GOT3 (cell line): ENCODE data around the gene FUT7.
"Not testable (repeated sequence)": the region's sequence is repeated elsewhere in the genome, so short reads cannot be mapped to it uniquely, and the experiment has no call there.

Experiments used
- DNase-seq: peaks from one replicate; lab custom pipeline; 2025; ENCODE audit warnings: mixed read lengths; lab: John Stamatoyannopoulos, UW

The FUT7 gene

GRCh38 chr9:137033481-137033880 lies 1.6 kb upstream of the FUT7 start:
- not testable (repeated sequence) for DNase-seq

GRCh38 chr9:137032858-137033257 lies 970 bp upstream of the FUT7 start:
- DNase-seq, result no peak

- DNase-seq, result no peak
These were observed 1.1 kb downstream of the FUT7 start for GRCh38 chr9:137030538-137031527.

GRCh38 chr9:137030006-137030405 lies 1.9 kb downstream of the FUT7 start:
- DNase-seq, result no peak

GRCh38 chr9:137029058-137029936 lies 2.6 kb downstream of the FUT7 start:
- no peak for DNase-seq

- no peak for DNase-seq
These were observed 3.4 kb downstream of the FUT7 start for GRCh38 chr9:137028263-137029057.

- DNase-seq, result no peak
These were observed 4.3 kb downstream of the FUT7 start, which contains the start of gene ABCA2 for GRCh38 chr9:137027369-137028262. TSS of gene ABCA2 (minus strand) at chr9:137028237. CDS start at chr9:137028140, 97 bp downstream.

- no peak for DNase-seq
These were observed 5.1 kb downstream of the FUT7 start for GRCh38 chr9:137026828-137027227.

- no peak for DNase-seq
These were observed 5.5 kb downstream of the FUT7 start for GRCh38 chr9:137026384-137026783.

GRCh38 chr9:137025517-137025966 lies 6.3 kb downstream of the FUT7 start:
- DNase-seq, result no peak

- no peak for DNase-seq
These were observed 8.3 kb downstream of the FUT7 start for GRCh38 chr9:137023583-137023991.

GRCh38 chr9:137023157-137023556 lies 8.7 kb downstream of the FUT7 start:
- no peak for DNase-seq

- DNase-seq, result no peak
These were observed 9.3 kb downstream of the FUT7 start for GRCh38 chr9:137022662-137023008.

GRCh38 chr9:137021979-137022661 lies 9.8 kb downstream of the FUT7 start:
- DNase-seq, result no peak

- DNase-seq, result no peak
These were observed 10.3 kb downstream of the FUT7 start for GRCh38 chr9:137021568-137021978.

- DNase-seq, result no peak
These were observed 10.9 kb downstream of the FUT7 start for GRCh38 chr9:137020771-137021567.

GRCh38 chr9:137019891-137020683 lies 11.8 kb downstream of the FUT7 start:
- DNase-seq, result no peak
